ENCODE data around the gene TK2.
"Not testable (repeated sequence)": the region's sequence is repeated elsewhere in the genome, so short reads cannot be mapped to it uniquely, and the experiment has no call there.

The TK2 gene

GRCh38 chr16:66568355-66568754 is 18.4 kb upstream of the TK2 start:
- DNase-seq, result peak; percentile 65
- Histone ChIP-seq H3K27ac (peak overlapping the region; percentile 69), H3K36me3 (replicated peaks) (peaks cover 13% of the 10 kb centered on the region), H3K27me3 (replicated peaks) (no peaks in the 10 kb centered on the region), H3K4me3 (ENCODE audit: low read depth, low read length) (no peak overlapping the region)
- in situ Hi-C loops (cut with HindIII; ENCODE audit: low pct_ligation_motif_present, low sequenced_read_pairs), result no loop called here
- no peak for TF ChIP-seq CTCF (IDR thresholded peaks at IDR 0.05; ENCODE audit: low read depth, low read length, missing control alignments)

- not testable (repeated sequence) for DNase-seq, H3K27ac ChIP-seq
Measured at GRCh38 chr16:66567270-66567669, 17.3 kb upstream of the TK2 start.

GRCh38 chr16:66566051-66566901 is 16.4 kb upstream of the TK2 start, which contains the start of gene CMTM1:
CMTM1 (plus strand) TSS chr16:66566439; CDS start chr16:66566514, 75 bp downstream.
- Histone ChIP-seq H3K27ac (no peak within 1 kb of the TSS), H3K27me3 (replicated peaks) (no peaks in the 10 kb centered on the region), H3K36me3 (replicated peaks) (peaks cover 13% of the 10 kb centered on the region), H3K4me3 (ENCODE audit: low read depth, low read length) (no peak within 1 kb of the TSS)
- no peak for DNase-seq
- in situ Hi-C loops (cut with HindIII; ENCODE audit: low pct_ligation_motif_present, low sequenced_read_pairs), result no loop called here
- TF ChIP-seq CTCF (IDR thresholded peaks at IDR 0.05; ENCODE audit: low read depth, low read length, missing control alignments), result no peak

More at GRCh38 chr16:66567270-66567669, 17.3 kb upstream of the TK2 start:
- in situ Hi-C loops (cut with HindIII; ENCODE audit: low pct_ligation_motif_present, low sequenced_read_pairs); H3K27me3 ChIP-seq (replicated peaks); H3K4me3 ChIP-seq (ENCODE audit: low read depth, low read length): not testable (repeated sequence)
- peaks cover 13% of the 10 kb centered on the region for H3K36me3 ChIP-seq (replicated peaks)

- Histone ChIP-seq H3K4me3 (ENCODE audit: low read depth, low read length) (no peak overlapping the region), H3K27ac (no peak overlapping the region), H3K27me3 (replicated peaks) (no peaks in the 10 kb centered on the region), H3K36me3 (replicated peaks) (peaks cover 17% of the 10 kb centered on the region)
- DNase-seq, result no peak
- TF ChIP-seq CTCF (IDR thresholded peaks at IDR 0.05; ENCODE audit: low read depth, low read length, missing control alignments), result no peak
- in situ Hi-C loops (cut with HindIII; ENCODE audit: low pct_ligation_motif_present, low sequenced_read_pairs), result no loop called here
Measured at GRCh38 chr16:66563574-66564334, 13.8 kb upstream of the TK2 start.

GRCh38 chr16:66562986-66563385 is 13.1 kb upstream of the TK2 start:
- in situ Hi-C loops (cut with HindIII; ENCODE audit: low pct_ligation_motif_present, low sequenced_read_pairs), result no loop called here
- H3K36me3 ChIP-seq (replicated peaks), result peaks cover 17% of the 10 kb centered on the region

More at GRCh38 chr16:66562986-66563385, 13.1 kb upstream of the TK2 start:
- no peak overlapping the region for H3K4me3 ChIP-seq (ENCODE audit: low read depth, low read length)
- no peak for TF ChIP-seq CTCF (IDR thresholded peaks at IDR 0.05; ENCODE audit: low read depth, low read length, missing control alignments)
- H3K27ac ChIP-seq, result no peak overlapping the region
- no peaks in the 10 kb centered on the region for H3K27me3 ChIP-seq (replicated peaks)
- DNase-seq, result no peak

All from brain microvascular endothelial cell (primary cell).